IgD-negative memory B cell (primary cell): ENCODE measurements around the gene NAT9. TPM values are rescaled to one million over a fixed set of nuclear protein-coding genes. Genes with fewer than 3 reads are reported as not detected.

Experiments
- H3K27ac Mint-ChIP-seq, 3 donors: one replicate each; pipeline ENCODE4 v1.8.0; 2020 to 2022; ENCODE audit warnings: mild to moderate bottlenecking in 3 of 3, mixed read lengths in 3 of 3, moderate library complexity in 1 of 3
- H3K27me3 Mint-ChIP-seq: one replicate; pipeline ENCODE4 v1.8.0; 2021; ENCODE audit warnings: mixed read lengths
- H3K36me3 Mint-ChIP-seq: one replicate; pipeline ENCODE4 v1.8.0; 2020; ENCODE audit warnings: mild to moderate bottlenecking, mixed read lengths
- H3K4me1 Mint-ChIP-seq, 3 donors: one replicate each; pipeline ENCODE4 v1.8.0; 2020 to 2022; ENCODE audit warnings: mixed read lengths in 3 of 3, mild to moderate bottlenecking in 1 of 3
- H3K4me3 Mint-ChIP-seq, 4 donors: one replicate each; pipeline ENCODE4 v1.8.0; 2020 to 2022; ENCODE audit warnings: mild to moderate bottlenecking in 4 of 4, mixed read lengths in 4 of 4, moderate library complexity in 3 of 4
- H3K9me3 Mint-ChIP-seq, 3 donors: one replicate each; pipeline ENCODE4 v1.8.0; 2020 to 2021; ENCODE audit warnings: mixed read lengths in 3 of 3, mild to moderate bottlenecking in 1 of 3
- polyA plus RNA-seq: library from polyadenylated mRNA; unstranded; fragments of 300-500 nt; fragmentation: Illumina TruSeq; gene quantifications from one replicate; pipeline ENCODE4 v1.2.3, GENCODE V29; 2021

The NAT9 gene
- polyA plus RNA-seq, 1 donor from 2014 or later = 24.5 TPM

DNA sequence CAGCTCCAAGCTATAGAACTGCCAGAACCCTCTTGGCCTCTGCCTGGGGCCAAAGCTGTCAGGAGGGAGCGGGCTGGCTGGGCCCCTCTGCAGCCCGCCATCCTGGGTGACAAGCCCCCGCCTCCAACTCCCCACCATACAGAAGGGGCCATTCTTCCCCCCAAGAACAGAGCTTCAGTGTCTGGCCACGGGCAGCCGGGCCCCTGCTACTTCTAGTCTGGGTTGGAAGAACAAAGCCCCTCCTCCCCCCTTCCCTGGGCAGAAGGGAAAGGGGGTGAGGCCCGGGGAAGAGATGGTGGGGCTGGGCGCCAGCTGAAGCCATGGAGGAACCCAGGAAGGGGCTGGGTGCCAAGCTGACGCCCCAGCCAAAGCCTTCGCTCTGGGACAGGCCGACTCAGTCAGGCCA lies 9.0 kb downstream of the NAT9 start:
- Mint-ChIP-seq H3K4me3 (no peak overlapping the region), H3K27ac (no peak overlapping the region), H3K27me3 (no peaks in the 10 kb centered on the region), H3K9me3 (no peaks in the 10 kb centered on the region), H3K36me3 (no peaks in the 10 kb centered on the region), H3K4me1 (peaks cover 5 to 8% (median 8%) of the 10 kb centered on the region in 3 donors)

DNA sequence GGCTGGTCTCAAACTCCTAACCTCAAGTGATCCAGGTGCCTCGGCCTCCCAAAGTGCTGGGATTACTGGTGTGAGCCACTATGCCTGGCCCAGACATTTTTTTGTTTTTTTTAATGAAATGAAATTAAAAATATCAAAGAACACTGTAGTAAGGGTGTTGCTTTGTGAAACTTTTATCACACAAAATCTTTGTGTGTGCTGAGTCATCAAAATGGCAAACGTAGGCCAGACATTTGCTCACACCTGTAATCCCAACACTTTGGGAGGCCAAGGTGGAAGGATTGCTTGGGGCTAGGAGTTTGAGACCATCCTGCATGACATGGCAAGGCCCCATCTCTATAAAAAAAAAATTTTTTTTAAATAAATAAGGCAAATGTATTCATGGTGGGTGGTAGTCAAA lies 9.7 kb downstream of the NAT9 start:
- peak overlapping the region in 1 of 3 donors; percentile 57 for H3K27ac Mint-ChIP-seq
- H3K4me3 Mint-ChIP-seq = no peak overlapping the region
- H3K9me3 Mint-ChIP-seq = no peaks in the 10 kb centered on the region
- no peaks in the 10 kb centered on the region for H3K27me3 Mint-ChIP-seq
- peaks cover 5 to 8% (median 8%) of the 10 kb centered on the region in 3 donors for H3K4me1 Mint-ChIP-seq
- H3K36me3 Mint-ChIP-seq = no peaks in the 10 kb centered on the region

DNA sequence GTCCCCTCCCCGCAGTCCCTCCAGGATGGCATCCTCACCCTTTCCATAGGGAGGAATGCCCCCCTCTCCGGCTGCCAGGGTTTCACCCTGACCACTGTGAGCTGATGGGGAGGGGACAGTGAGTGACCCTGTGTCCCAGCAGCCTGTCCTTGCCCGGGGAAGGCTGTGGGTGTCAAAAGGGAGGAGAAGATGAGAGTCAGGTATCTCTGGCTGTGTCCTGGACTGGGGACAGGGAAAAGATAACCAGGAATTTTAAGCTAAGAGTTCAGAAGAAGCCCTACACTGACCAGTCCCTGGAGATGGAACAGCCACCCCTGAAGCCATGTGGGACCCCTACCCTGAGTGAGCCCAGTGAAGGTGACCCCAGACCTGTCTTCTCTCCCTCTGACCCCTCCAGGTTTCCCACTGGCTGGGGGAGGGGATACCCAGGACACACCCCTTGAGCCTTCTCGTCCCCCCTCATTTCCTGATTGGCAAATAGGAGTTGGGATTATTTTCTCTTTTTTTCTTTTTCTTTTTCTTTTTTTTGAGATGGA lies 11.3 kb downstream of the NAT9 start:
- Mint-ChIP-seq H3K27me3 (no peaks in the 10 kb centered on the region), H3K9me3 (no peaks in the 10 kb centered on the region), H3K27ac (no peak overlapping the region), H3K4me1 (peaks cover 0 to 2% (median 0%) of the 10 kb centered on the region in 3 donors), H3K4me3 (no peak overlapping the region), H3K36me3 (no peaks in the 10 kb centered on the region)

DNA sequence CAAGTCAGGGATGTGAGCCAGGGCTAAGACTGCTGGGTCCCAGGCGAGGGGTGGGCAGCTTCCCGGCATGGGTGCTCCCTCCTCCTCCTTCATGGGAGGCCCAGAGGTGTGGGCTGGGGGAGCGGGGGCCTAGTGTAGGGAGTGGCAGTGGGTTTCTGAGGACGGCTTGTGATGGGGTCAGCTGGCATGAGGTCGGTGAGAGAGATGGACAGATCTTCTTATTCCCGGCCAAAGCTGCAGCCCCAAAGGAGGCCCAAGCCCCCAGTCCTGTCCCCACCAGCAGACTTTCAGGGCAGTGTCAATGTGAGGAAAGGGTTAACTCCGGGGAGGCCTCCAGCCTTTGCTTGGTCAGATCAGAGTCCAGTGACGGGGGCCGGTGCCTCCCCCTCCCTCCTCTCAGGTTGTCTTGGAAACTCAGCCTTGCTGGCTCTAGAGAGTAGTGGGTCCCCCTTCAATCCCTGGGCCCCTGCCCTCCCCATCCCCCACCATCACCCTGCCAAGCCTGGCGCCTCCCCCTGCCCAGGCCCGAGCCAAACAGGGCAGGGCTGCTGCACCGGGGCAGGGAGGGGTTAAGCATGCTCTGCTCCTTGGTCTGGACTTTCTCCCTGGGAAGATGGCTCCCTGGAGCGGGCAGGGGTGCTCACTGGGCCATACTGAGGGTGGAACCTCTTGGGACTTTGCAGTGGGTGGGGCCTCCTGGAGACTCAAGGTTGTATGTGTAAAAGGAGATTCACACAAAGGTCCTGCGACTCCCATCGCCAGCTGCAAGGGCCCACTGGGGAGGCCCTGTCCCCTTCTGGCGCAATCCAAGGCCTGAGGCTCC lies 12.4 kb downstream of the NAT9 start:
- Mint-ChIP-seq H3K27ac (no peak overlapping the region), H3K9me3 (no peaks in the 10 kb centered on the region), H3K36me3 (no peaks in the 10 kb centered on the region), H3K4me3 (no peak overlapping the region), H3K27me3 (no peaks in the 10 kb centered on the region), H3K4me1 (peaks cover 9 to 10% (median 9%) of the 10 kb centered on the region in 3 donors)

DNA sequence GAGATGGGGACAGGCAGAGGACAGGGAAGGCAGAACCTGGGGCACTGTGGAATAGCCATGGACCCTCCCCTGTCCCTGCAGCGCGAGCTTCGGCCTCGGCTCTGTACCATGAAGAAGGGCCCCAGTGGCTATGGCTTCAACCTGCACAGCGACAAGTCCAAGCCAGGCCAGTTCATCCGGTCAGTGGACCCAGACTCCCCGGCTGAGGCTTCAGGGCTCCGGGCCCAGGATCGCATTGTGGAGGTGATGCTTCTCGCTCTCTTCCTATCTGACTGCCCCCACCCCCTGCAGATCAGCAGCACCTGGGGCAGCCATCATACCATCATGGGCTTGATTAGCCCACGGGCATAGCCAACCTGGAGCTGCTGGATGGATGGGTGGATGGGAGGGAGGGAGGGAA lies 14.2 kb downstream of the NAT9 start:
- Mint-ChIP-seq H3K9me3 (no peaks in the 10 kb centered on the region), H3K27me3 (no peaks in the 10 kb centered on the region), H3K36me3 (no peaks in the 10 kb centered on the region), H3K4me3 (no peak overlapping the region), H3K4me1 (peaks cover 12 to 25% (median 20%) of the 10 kb centered on the region in 3 donors), H3K27ac (no peak overlapping the region)

DNA sequence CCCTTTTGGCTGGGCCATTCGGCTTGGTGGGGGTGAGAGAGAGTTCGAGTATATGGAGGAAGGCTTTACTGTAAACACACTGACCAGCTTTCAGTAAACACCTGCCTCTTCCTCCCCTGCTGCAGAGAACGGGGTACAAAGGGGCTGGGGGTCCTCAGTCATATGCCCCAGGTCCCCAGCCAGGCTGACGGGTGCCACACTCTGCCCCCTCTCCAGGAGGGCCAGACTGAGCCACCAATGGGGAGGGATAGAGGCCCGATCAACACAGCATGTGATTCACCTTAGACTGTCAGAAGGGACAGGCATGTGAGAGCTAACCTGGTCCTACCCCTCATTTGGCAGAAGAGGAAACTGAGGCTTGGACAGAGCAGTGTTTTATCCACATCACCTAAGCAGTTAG lies 14.7 kb downstream of the NAT9 start:
- no peak overlapping the region for H3K4me3 Mint-ChIP-seq
- no peaks in the 10 kb centered on the region for H3K27me3 Mint-ChIP-seq
- H3K27ac Mint-ChIP-seq = peak overlapping the region in 1 of 3 donors; percentile 50
- peaks cover 12 to 30% (median 20%) of the 10 kb centered on the region in 3 donors for H3K4me1 Mint-ChIP-seq
- H3K9me3 Mint-ChIP-seq = no peaks in the 10 kb centered on the region
- H3K36me3 Mint-ChIP-seq = peaks cover 2% of the 10 kb centered on the region

DNA sequence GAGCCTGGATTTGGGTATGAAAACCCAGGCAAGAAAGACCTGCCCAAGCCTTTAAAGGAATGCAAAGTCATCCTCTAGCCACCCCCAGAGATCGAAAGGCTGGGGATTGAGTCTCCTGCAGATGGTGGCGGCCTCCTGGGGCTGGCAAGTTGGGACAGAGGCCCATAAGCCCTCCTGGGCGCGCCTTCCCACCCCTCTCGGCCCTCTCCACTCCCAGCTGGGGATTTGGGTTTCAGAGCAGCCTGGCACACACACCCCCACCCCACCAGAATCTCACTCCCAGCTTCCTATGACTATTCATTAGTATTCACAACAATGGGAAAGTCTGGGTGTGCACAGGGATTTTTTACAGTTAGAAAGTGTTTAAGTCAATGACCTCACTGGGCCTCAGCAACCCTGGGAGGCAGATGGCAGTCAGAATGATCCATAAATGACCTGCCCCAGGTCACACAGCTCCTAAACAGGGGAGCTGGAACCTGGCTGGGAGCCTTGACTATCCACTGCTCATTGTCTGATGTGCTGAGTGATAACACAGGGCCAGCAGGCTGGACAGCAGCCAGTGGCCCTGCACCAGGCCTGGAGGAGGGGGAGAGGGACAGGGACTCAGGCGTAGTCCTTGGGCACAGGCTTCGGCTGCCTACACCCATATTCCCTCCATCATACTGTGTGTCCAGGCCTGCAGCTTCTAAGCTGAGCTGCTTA lies 15.6 kb downstream of the NAT9 start:
- no peaks in the 10 kb centered on the region for H3K9me3 Mint-ChIP-seq
- H3K4me3 Mint-ChIP-seq = no peak overlapping the region
- peaks cover 12 to 31% (median 20%) of the 10 kb centered on the region in 3 donors for H3K4me1 Mint-ChIP-seq
- H3K36me3 Mint-ChIP-seq = peaks cover 2% of the 10 kb centered on the region
- H3K27ac Mint-ChIP-seq = peak overlapping the region in 1 of 3 donors; percentile 43
- no peaks in the 10 kb centered on the region for H3K27me3 Mint-ChIP-seq

DNA sequence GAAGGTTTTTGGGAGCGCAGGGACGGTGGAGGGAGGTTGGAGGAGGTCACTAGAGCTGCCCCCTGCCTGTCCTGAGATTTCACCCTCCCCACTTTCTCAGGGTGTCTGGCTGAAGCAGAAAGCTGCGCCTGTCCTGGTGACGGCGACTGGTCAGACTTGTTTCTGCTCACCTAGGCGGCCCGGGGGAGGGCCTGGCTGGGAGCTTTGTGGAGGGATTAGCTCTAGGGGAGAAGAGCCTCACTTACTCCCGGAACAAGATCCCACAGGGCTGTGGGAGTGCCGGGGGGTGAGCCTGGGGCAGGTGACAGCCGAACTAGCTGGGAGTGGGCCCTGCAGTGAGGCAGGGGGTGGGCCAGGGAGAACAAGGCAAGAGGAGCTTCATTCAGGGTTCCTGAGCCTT lies 16.2 kb downstream of the NAT9 start:
- Mint-ChIP-seq H3K27me3 (no peaks in the 10 kb centered on the region), H3K36me3 (peaks cover 2% of the 10 kb centered on the region), H3K4me3 (peak overlapping the region in 2 of 4 donors; percentile 47 to 76), H3K4me1 (peaks cover 12 to 37% (median 21%) of the 10 kb centered on the region in 3 donors), H3K9me3 (no peaks in the 10 kb centered on the region), H3K27ac (peak overlapping the region in 1 of 3 donors; percentile 10)

DNA sequence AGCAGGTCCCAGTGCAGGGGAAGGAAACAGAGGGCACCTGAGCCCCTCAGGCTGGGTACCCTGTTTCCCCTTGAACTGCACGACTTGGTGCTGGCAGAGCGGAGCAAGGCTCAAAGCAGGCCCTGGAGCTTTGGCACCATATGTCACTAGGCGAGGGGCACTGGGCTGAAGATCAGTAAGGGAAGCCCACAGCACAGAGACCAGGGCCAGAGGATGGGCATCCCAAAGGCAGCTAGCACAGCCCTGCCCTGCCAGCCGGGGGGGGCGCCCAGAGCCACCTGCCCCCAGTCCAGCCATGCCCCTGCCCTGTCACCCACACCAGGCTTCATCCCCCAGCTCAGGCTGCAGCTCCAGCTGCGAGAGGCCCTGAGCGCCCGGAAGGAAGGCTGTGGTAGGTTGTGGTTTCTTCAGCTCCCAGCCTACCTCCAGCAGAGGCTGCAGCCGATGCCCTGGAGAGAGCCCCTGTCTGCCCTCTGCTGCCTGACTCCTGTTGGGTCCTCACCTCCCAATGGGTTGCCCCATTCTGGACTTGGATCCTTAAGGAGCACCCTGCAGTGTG lies 16.8 kb downstream of the NAT9 start:
- Mint-ChIP-seq H3K27ac (peak overlapping the region in 2 of 3 donors; percentile 10 to 46), H3K9me3 (no peaks in the 10 kb centered on the region), H3K4me1 (peaks cover 12 to 42% (median 26%) of the 10 kb centered on the region in 3 donors), H3K36me3 (peaks cover 2% of the 10 kb centered on the region), H3K27me3 (no peaks in the 10 kb centered on the region), H3K4me3 (peak overlapping the region; percentile 8 to 86 (median 45))

DNA sequence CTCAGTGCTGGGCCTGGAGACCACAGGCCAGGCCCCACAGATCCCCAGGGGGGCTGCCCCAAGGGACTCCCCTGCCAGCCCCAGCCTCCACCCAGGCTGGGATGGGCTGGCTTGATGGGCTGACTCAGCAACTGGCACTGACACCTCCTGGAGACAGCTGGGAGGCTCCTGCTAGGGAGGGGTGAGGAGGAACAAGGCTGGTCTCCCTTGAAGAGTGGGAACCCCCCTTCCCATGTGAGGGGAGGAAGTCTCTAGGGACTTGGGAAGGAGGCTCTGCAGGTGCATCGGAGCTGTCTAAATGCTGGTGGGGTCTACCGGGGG lies 17.3 kb downstream of the NAT9 start:
- peaks cover 12 to 43% (median 26%) of the 10 kb centered on the region in 3 donors for H3K4me1 Mint-ChIP-seq
- H3K9me3 Mint-ChIP-seq = no peaks in the 10 kb centered on the region
- H3K27me3 Mint-ChIP-seq = no peaks in the 10 kb centered on the region
- peaks cover 2% of the 10 kb centered on the region for H3K36me3 Mint-ChIP-seq
- peak overlapping the region in 3 of 4 donors; percentile 8 to 86 (median 78) for H3K4me3 Mint-ChIP-seq
- H3K27ac Mint-ChIP-seq = peak overlapping the region in 2 of 3 donors; percentile 25 to 46

DNA sequence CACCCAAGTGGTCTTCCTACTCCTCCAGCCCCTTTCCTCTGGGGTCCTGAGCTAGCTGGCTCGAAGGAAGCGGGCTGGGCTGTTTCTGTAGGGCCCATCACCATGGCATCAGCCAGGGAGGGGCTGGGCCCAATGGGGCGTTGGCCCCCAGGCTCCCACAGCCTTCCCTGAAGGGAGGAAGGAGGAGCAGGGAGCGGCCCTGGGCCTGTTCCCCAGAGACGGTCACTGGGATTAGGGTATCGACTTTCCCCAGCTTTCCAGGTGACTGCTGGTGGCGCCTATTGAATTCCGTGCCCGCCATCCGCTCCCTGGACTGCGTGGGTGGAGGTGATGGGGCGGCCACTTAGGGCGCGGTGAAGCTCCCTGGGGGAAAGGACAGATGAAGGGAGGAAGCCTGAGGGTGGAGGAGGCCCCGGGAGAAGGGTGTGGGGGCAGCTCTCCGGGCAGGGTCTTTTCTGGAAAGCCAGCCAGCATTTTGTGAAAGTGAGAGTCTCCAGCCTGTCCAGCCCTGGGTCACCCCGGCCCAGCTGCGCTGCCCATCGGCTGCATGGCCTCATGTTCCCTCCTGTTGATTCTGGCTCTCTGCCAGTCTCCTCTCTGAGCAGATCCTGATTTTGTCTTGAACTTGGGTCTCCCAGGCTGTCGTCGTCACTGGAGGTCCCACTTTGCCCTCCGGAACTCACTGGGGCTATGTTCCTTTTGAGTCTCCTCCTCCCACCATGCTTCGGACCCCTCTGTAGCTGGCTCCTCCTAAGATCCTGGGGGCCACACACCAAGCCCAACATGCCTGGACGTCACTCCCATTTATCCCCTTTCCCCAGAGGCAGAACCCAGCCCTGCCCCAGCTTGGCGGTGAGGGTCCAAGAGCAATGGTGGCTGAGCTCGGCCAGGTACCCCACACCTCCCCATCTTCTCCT lies 18.0 kb downstream of the NAT9 start:
- Mint-ChIP-seq H3K27me3 (no peaks in the 10 kb centered on the region), H3K9me3 (no peaks in the 10 kb centered on the region), H3K27ac (peak overlapping the region; percentile 25 to 76 (median 76)), H3K36me3 (peaks cover 2% of the 10 kb centered on the region), H3K4me3 (peak overlapping the region in 1 of 4 donors; percentile 85), H3K4me1 (peaks cover 16 to 45% (median 29%) of the 10 kb centered on the region in 3 donors)

DNA sequence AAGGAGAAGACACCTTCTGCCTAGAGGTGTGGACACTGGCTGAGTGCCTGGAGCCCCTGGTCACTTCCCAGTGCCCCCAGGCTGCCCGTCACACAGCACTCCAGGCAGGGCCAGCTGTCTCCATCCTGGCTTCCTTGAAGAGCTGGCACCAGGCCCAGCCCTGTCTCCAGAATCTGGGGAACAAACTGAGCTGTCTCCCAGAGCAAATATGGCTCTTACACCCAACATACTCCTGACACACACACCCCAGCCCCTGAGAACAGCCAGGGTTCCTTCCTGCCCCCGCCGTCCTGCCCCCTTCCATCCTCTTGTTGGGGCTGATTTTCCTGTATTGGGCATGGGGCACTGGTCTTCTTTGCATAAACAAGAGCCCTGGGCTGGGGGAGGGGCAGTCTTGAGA lies 18.6 kb downstream of the NAT9 start:
- Mint-ChIP-seq H3K27me3 (no peaks in the 10 kb centered on the region), H3K4me1 (peaks cover 22 to 52% (median 35%) of the 10 kb centered on the region in 3 donors), H3K36me3 (peaks cover 6% of the 10 kb centered on the region), H3K4me3 (peak overlapping the region in 1 of 4 donors; percentile 85), H3K27ac (peak overlapping the region in 1 of 3 donors; percentile 76), H3K9me3 (no peaks in the 10 kb centered on the region)

DNA sequence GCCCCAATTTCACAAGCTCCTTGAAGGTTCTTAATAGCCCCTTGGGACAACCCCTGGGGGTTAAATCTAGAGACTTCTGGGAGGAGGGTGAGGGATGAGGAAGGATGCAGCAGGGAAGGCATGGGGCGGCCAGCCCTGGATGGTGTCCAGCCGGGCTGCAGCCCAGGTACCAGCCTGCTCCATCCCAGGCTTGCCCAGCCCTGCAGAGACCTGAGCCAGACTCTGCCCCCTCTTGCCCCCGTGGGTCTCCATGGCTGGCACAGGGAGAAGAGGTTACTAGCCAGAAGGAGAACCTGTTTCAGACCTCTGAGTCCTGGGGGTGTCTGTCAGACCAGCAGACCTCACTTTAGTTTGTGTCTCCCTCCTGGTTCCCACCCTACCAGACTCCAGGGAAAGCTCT lies 19.3 kb downstream of the NAT9 start:
- peak overlapping the region in 2 of 3 donors; percentile 71 to 76 for H3K27ac Mint-ChIP-seq
- peak overlapping the region in 3 of 4 donors; percentile 2 to 85 (median 67) for H3K4me3 Mint-ChIP-seq
- H3K4me1 Mint-ChIP-seq = peaks cover 24 to 56% (median 35%) of the 10 kb centered on the region in 3 donors
- no peaks in the 10 kb centered on the region for H3K9me3 Mint-ChIP-seq
- peaks cover 6% of the 10 kb centered on the region for H3K36me3 Mint-ChIP-seq
- H3K27me3 Mint-ChIP-seq = no peaks in the 10 kb centered on the region

DNA sequence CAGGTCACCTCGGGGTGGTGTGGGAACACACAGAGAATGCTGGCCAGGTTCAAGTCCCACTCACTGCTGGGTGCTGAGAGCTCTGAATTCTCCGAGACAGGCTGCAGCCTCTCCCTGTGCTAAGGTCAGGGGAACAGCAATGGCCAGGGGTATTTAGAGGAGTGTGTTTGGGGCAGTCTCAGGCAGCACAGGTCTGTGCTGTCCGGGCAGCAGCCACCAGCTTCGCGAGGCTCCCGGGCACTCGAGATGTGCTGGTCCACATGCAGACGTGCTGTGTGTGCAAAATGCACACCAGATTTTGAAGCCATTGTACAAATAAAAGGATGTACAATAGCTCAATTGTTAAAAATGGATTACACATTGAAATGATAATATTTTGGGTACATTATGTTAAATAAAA lies 20.6 kb downstream of the NAT9 start:
- H3K4me1 Mint-ChIP-seq = peaks cover 31 to 65% (median 46%) of the 10 kb centered on the region in 3 donors
- H3K27me3 Mint-ChIP-seq = no peaks in the 10 kb centered on the region

More for the DNA sequence above, 20.6 kb downstream of the NAT9 start:
- no peaks in the 10 kb centered on the region for H3K9me3 Mint-ChIP-seq
- peak overlapping the region in 2 of 4 donors; percentile 56 to 84 for H3K4me3 Mint-ChIP-seq
- peaks cover 6% of the 10 kb centered on the region for H3K36me3 Mint-ChIP-seq
- no peak overlapping the region for H3K27ac Mint-ChIP-seq
